ENCODE measurements around the gene LRRC28.

Gene LRRC28

GRCh38 chr15:99410477-99410876 lies 159.2 kb downstream of the LRRC28 start:
- DNase-seq (ENCODE audit: low read depth): no peak
- no peak overlapping the region for H3K4me3 ChIP-seq (ENCODE audit: low read depth, low read length)
- no peak for TF ChIP-seq CTCF (IDR thresholded peaks at IDR 0.05; ENCODE audit: low read depth, low read length, missing control alignments)

GRCh38 chr15:99411234-99411633 lies 160.0 kb downstream of the LRRC28 start:
- no peak for DNase-seq (ENCODE audit: low read depth)
- TF ChIP-seq CTCF (IDR thresholded peaks at IDR 0.05; ENCODE audit: low read depth, low read length, missing control alignments): no peak
- no peak overlapping the region for H3K4me3 ChIP-seq (ENCODE audit: low read depth, low read length)

DNA sequence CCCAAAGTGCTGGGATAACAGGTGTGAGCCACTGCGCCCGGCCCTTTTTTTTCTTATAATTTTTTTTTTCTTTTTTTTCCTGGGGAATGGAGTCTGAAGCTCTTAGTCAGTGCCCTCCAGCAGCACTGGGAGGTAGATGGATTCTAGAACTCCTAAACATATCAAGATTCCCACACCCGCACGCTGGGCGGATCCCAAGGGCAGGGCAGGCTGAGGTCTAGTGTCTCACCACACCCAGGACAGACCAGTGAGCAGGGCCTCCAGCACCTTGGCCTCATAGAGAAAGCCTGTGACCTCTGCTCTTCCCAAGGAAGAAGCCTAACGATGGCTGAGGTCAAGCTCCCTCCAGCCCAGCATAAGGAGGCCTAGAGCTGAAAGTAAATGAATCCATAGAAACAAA lies 160.8 kb downstream of the LRRC28 start:
- no peak for TF ChIP-seq CTCF (IDR thresholded peaks at IDR 0.05; ENCODE audit: low read depth, low read length, missing control alignments)
- no peak for DNase-seq (ENCODE audit: low read depth)
- H3K4me3 ChIP-seq (ENCODE audit: low read depth, low read length): no peak overlapping the region

DNA sequence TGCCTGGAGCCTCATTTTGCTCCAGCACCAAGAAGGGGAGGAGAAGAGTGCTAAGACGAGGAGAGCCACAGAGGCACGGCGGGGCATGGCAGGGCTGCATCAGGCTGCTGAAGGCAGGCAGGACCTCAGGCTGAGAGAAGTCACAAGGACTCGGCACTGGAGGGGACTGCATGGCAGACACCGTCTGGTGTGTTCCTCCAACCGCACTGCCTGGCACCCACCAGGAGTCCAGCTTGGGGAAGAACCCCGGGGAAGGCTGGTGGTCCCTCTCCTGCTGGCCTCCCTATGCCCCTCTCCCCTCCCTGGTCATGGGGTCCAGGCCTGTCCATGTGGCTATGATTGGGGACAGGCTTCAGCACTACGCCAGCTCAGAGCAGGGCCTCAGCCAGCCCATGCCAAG lies 161.3 kb downstream of the LRRC28 start:
- no peak for TF ChIP-seq CTCF (IDR thresholded peaks at IDR 0.05; ENCODE audit: low read depth, low read length, missing control alignments)
- H3K4me3 ChIP-seq (ENCODE audit: low read depth, low read length): no peak overlapping the region
- no peak for DNase-seq (ENCODE audit: low read depth)

DNA sequence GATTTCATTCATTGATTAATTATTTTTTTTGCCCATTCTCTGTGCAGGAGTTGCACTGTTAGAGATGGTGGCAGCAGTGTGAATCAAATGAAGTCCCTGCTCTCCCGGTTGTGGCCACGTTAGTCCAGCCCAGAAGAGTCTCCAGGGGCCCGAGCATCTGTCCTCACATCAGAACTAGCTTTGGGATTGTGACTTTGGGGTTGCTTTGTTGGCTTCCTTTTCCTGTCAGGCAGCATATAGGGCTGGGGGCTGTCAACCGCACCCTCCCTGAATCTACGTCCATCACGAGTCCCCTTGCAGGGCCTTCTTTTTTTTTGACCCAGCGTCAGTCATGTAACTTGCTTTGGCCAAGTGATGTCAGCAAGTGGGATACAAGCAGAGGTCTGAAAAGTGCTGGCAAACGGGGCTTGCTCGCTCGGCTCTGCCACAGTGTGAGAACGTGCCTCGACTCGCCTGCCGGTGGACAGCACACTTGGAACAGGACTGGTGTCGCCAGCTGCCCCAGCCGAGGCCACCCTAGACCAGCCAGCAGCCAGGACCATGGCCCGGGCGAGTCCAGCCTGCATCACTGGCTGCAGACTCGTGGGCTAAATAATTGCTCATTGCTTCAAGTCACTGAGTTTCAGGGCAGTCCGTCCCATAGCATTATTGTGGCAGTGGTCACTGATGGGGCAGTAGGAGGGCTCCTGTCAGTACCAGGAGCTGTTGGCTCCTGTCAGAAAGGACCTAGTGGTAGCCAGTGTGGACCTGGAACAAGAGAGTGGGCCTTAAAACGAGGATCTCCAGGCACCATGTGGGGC lies 162.9 kb downstream of the LRRC28 start:
- no peak overlapping the region for H3K4me3 ChIP-seq (ENCODE audit: low read depth, low read length)
- DNase-seq (ENCODE audit: low read depth): no peak
- no peak for TF ChIP-seq CTCF (IDR thresholded peaks at IDR 0.05; ENCODE audit: low read depth, low read length, missing control alignments)

DNA sequence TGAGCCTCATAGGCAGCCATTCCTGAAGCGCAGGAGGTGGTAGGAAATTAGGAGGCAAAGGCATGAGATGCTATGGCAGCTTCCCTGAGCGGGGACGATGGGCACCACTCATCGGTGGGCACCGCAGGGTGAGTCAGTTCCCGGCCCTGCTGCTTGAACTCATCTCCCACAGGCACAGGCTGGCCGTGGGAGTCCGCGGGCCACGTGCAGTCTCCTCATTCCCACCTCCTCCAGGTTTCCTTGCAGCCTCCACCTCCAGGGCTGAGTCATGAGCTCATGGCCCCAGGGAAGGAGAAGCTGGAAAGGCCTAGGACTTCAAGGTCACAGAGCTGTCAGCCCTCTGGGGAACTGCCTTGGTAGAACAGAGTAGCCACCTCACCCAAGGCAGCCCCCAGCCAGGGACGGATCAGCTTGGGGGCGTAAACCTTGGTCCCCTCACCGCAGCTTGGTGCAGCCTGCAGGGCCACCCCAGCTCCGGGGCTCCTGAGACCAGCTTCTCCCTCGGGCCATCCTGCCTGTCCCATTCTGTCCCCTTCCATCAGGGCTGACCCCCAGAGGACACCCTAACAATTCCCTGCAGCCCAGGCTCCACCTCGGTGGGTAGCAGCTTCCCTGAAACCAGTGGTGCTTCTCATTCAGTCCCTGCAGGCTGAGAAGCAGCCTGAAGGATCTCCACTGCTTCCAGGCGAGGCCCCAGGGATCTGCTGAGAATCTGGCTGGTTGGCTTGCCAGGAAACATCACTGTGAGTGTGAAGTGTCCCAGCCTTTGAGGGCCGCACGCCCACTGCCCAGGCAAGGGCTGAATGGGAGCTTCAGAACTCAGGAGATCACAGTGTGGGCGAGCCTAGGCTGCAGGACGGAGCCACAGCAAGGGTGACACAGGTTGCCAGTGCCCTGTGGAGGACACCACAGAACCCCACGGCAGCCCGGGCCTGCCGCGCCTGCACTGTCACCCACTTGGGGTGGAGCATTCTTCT lies 163.8 kb downstream of the LRRC28 start:
- no peak for DNase-seq (ENCODE audit: low read depth)
- H3K4me3 ChIP-seq (ENCODE audit: low read depth, low read length): no peak overlapping the region
- TF ChIP-seq CTCF (IDR thresholded peaks at IDR 0.05; ENCODE audit: low read depth, low read length, missing control alignments): no peak
